GM12865 (cell line): ENCODE data around the gene CARD10.
A peak's percentile ranks its signal among the peaks of the same experiment; 100 is the strongest.

Experiments
- DNase-seq: peaks from one replicate; pipeline ENCODE4 v3.0.0; 2010; ENCODE audit warnings: low read depth
- H3K4me3 ChIP-seq: 2 replicates; pipeline ENCODE4 v1.5.1; 2011; ENCODE audit warnings: mild to moderate bottlenecking, low read depth, low read length, control low read depth
- CTCF ChIP-seq: IDR thresholded peaks from 2 replicates; pipeline ENCODE4 v1.5.1; 2011; ENCODE audit warnings: low read length, control low read depth, low read depth, inconsistent platforms; ENCODE audit not compliant: insufficient read depth; ENCODE audit errors: missing control alignments

The CARD10 gene

GRCh38 chr22:37565830-37566229, 46.6 kb upstream of the CARD10 start:
- no peak for TF ChIP-seq CTCF

GRCh38 chr22:37564111-37564711, 45.0 kb upstream of the CARD10 start:
- H3K4me3 ChIP-seq, result no peak overlapping the region
- no peak for DNase-seq

More at GRCh38 chr22:37565830-37566229, 46.6 kb upstream of the CARD10 start:
- no peak for DNase-seq
- H3K4me3 ChIP-seq, result no peak overlapping the region

GRCh38 chr22:37563153-37564081, 44.2 kb upstream of the CARD10 start:
- no peak for DNase-seq
- no peak overlapping the region for H3K4me3 ChIP-seq
- TF ChIP-seq CTCF, result no peak

More at GRCh38 chr22:37564111-37564711, 45.0 kb upstream of the CARD10 start:
- no peak for TF ChIP-seq CTCF

GRCh38 chr22:37562049-37562875, 43.0 kb upstream of the CARD10 start:
- H3K4me3 ChIP-seq, result no peak overlapping the region
- no peak for TF ChIP-seq CTCF
- DNase-seq, result no peak

GRCh38 chr22:37561212-37562048, 42.2 kb upstream of the CARD10 start:
- peak; percentile 71 for TF ChIP-seq CTCF
- DNase-seq, result peak; percentile 73
- no peak overlapping the region for H3K4me3 ChIP-seq
